ENCODE data around the gene SAT2. TPM values are rescaled to one million over a fixed set of nuclear protein-coding genes. Genes with fewer than 3 reads are reported as not detected.
A peak's percentile ranks its signal among the peaks of the same experiment; 100 is the strongest.

SAT2 gene
- total and polyA plus RNA-seq, 2 experiments from 2014 or later: 56.7 to 69.4 TPM

GRCh38 chr17:7580604-7581575 is 46.7 kb downstream of the SAT2 start:
- H3K36me3 ChIP-seq (ENCODE audit: insufficient read depth): peaks cover 26% of the 10 kb centered on the region
- peaks cover 46% of the 10 kb centered on the region for H3K79me2 ChIP-seq (replicated peaks; ENCODE audit: insufficient read depth)
- ATAC-seq: no peak
- TF ChIP-seq NANOG (IDR thresholded peaks at IDR 0.05; ENCODE audit: borderline replicate concordance) (no peak), REST (IDR thresholded peaks at IDR 0.05; ENCODE audit: unreplicated experiment) (no peak), EZH2phosphoT487 (IDR thresholded peaks at IDR 0.05; ENCODE audit: unreplicated experiment) (no peak), ZNF331 (CRISPR knock-in tag; IDR thresholded peaks at IDR 0.05; ENCODE audit: low read depth) (no peak), ZNF114 (CRISPR knock-in tag; IDR thresholded peaks at IDR 0.05) (no peak), POLR2AphosphoS5 (IDR thresholded peaks at IDR 0.05; ENCODE audit: low read depth) (no peak), JUNB (IDR thresholded peaks at IDR 0.05; ENCODE audit: unreplicated experiment) (no peak), ZNF462 (CRISPR knock-in tag; IDR thresholded peaks at IDR 0.05) (no peak), STAT1 (IDR thresholded peaks at IDR 0.05; ENCODE audit: unreplicated experiment) (no peak), CTCF (conservative IDR thresholded peaks at IDR 0.05; ENCODE audit: low read depth in 2 of 2) (no peak)
- H2AFZ ChIP-seq: no peak overlapping the region
- peak; percentile 11 for DNase-seq (ENCODE audit: low spot score)
- peaks cover 31% of the 10 kb centered on the region for H3K4me1 ChIP-seq (ENCODE audit: insufficient read depth)
- Mint-ChIP-seq H3K27me3 (ENCODE audit: insufficient read depth, low read depth, poor library complexity) (peaks cover 57% of the 10 kb centered on the region), H3K36me3 (ENCODE audit: low read depth) (peaks cover 73% of the 10 kb centered on the region), H3K9me3 (peaks cover 5% of the 10 kb centered on the region; the same call in 2 of the 3 replicates), H3K27ac (peak overlapping the region; percentile 78), H3K4me1 (peaks cover 65% of the 10 kb centered on the region), H3K4me3 (peak overlapping the region; percentile 26; the same call in 2 of the 3 replicates)
- peaks cover 18% of the 10 kb centered on the region for H4K20me1 ChIP-seq (replicated peaks; ENCODE audit: insufficient read depth)
- no peak overlapping the region for H3K4me3 ChIP-seq
- H3K9me2 ChIP-seq (ENCODE audit: insufficient read depth): no peaks in the 10 kb centered on the region; the same call in 1 of the 2 replicates
- H3K4me2 ChIP-seq: no peak overlapping the region
- no peaks in the 10 kb centered on the region for H3K27me3 ChIP-seq (ENCODE audit: insufficient read depth)
- H3K27ac ChIP-seq (ENCODE audit: low read depth): no peak overlapping the region
- peaks cover 62% of the 10 kb centered on the region for H3F3A ChIP-seq (replicated peaks; ENCODE audit: low read depth)

All from GM23338 (cell line).